GM18502 (cell line): ENCODE data around the gene ACOXL.

Experiments
- ATAC-seq: cut with Tn5 transposase; IDR thresholded peaks from one replicate; pipeline ENCODE4 v1.9.1; 2021; ENCODE audit warnings: mild to moderate bottlenecking; ENCODE audit not compliant: unreplicated experiment, poor library complexity

ACOXL gene

DNA sequence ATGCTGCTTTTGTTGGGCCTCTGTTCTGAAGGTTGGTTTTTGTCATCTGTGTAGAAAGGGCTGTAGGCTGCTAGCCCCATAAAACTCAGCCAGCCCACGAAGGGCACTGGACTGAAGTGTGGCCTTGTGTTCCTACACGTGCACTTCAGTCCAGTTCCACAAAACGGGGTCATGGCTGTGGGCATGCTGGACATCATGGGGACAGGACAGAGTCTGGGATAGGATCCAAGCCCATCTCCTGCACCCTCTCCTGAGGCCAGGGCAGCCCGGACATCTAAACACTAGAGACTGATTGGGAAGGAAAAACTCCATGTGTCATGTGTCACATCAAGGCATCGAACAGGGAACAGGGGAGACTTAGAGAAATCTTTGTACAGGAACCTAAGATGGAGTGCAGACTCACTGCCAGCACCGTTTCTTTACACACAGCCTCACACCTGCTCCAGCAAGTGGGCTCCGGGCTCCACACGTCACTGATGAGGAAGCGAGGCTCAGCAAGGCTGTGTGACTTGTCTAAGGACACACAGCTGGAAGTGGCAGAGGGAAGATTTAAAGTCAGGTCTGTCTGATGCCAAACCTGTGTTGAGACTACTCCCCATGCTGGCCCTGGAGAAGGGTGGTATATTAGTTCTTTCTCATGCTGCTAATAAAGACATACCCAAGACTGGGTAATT lies 313.5 kb downstream of the ACOXL start:
- no peak for ATAC-seq

DNA sequence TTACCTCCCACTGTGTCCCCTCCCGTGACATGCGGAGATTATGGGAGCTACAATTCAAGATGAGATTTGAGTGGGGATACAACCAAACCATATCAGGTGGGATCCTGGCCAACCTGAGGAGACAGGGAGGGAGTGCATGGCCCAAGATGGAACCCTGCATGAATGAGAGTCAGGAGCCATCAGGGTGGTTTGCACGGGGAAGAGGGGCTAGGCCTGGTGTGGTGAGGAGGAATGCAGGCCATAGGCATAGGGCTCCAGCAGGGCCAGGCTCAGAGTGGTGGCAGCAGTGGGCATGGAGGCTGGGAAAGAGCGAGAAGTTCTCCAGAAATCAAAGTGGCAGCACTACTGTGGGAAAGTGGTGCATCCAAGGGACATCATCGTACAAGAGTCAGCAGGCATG lies 314.3 kb downstream of the ACOXL start:
- ATAC-seq: no peak

DNA sequence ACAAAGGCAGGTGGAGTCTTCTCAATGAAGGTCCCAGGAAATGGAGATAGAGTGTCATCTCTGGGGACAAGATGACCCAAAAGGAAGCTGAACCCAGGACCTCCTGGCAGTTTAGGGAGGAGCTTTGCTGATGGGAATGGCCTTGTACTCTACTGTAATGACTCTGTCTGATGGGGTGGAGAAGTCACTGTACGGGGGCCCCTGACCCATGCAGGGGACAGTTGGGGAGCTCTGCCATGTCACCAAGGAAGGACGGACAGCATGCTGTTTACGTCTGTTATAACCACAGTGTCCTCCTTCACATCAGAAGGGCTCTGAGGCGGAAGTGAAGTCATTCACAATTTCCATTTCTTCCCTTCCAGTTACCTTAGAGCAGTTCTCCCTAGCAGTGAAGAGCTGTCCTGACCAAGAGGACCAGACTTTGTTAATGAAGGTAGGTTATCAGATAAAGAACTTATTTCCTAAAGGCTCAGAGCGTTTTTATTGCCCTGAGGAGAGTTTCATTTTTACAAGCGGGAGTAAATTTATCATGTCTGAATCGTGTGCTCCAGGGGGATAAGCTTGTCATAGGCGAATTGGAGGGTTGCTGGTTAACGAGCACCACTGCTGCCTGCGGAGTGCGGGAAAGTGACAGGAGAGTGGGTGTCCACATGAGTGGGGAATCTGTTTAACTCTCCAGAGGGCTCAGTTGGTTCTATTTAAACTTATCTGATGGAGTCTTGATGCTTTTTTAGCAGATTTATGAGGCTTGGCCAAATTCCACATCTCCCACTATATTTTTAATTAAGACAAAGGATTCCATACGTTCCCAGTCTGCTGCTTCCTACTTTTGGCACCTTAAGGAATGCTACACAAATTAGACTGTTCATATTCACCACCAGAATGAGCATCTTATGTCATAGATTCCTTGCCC lies 316.7 kb downstream of the ACOXL start:
- ATAC-seq: no peak

DNA sequence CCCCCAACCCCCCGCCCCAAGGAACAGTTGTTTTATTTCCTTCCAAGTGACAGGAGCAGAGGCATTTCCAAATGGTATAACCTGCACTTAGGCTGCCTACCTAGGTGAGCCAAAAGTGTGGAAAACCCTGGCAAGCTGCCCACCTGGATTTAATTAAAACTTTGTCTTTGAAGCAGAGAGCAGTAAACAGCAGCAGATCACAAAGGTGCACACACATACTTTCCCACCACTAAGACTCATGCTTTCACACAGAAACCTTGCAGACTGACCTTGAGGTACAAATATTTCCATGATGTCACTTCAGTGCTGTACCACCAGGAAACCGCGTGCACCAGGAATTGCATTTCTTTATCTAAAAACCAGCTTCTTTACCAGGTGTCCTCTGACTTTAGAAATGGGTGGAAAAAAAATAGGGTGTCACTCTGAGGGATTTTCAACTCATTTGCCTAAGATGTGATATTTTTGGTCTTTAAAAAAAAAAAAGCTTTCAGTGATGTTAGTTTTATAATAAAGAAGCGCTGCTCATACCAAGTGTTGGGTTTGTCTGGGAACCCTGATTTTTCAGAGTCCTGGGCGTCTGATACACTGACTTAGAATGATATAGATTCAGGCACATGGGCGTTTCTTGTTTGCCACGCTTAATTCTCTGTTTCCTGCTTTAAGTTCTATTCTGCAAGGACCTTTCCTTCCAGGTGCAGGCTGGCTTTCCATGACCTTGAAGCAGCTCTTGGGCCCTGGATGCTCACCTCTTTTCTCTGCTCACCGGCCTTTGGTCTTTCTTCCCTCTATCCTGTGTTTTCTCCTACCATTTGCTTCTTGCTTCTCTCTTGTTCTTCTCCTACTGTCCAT lies 317.6 kb downstream of the ACOXL start:
- no peak for ATAC-seq

DNA sequence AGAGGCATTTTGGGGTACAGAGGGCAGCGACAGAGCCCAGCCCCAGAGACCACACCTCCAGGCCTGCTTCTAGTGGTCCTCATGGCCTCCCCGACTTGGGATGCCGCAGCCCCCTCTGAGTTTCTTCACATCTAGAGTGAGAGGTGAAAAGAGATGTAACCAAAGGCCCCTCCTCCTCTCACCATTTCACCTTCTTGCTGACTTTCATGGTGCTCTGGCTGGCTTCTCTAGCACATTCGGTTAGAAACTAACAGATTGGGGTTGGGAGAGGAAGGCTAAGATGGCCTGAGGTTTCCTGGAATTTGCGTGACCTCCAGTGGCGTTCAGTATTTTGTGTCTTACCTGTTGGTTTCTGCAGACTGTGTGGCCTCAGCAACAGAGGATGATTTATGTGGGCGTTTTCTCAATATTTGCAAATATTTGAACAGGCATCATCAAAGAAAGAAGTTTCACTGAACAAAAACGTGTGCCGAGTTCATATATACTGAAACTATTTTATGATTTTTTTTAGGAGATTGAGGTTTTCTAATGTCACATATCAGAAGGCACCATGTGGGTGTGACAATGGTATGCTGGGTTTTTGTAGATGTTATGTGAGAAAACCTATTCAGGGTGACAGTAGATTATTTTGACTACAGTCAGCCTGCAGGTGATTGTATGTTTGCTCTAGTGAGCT lies 318.5 kb downstream of the ACOXL start:
- ATAC-seq: no peak

DNA sequence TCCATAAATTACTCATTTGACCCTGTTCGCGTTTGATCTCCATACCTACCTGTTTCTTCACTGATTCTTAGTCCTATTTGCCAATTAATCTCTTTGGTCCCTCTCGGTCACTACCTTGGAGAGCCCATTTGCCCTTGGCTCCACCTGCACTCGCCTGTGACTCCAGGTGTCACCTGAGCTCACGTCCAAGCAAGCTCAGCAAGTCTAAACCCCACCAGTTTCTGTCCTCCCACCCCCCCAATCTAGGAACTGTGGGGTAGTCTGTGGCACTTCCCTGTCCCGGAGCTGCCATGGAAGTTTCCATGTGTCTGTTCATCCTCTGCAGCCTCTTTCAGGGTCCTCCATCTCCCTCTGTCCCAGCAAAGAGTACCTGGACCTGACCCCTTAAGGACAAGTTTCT lies 320.2 kb downstream of the ACOXL start:
- no peak for ATAC-seq

DNA sequence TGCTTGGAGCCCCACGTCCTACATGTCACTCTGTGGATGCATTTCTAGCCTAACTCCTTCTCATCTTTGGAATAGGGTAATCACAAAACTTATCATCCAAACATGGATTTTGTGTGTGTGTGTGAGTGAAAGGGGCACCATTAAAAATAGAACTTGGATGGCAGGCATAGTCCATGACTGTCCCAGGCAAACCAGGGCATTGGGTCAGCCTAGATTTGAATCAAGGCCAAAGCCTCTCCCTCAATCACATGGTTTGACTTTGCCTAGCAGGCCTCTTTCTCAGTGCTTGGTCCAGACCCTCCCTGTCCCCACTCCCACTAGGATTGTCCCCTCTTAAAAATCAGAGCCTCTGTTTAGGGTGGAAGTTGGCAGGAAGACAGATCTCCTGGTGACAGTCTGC lies 320.9 kb downstream of the ACOXL start:
- ATAC-seq: no peak

DNA sequence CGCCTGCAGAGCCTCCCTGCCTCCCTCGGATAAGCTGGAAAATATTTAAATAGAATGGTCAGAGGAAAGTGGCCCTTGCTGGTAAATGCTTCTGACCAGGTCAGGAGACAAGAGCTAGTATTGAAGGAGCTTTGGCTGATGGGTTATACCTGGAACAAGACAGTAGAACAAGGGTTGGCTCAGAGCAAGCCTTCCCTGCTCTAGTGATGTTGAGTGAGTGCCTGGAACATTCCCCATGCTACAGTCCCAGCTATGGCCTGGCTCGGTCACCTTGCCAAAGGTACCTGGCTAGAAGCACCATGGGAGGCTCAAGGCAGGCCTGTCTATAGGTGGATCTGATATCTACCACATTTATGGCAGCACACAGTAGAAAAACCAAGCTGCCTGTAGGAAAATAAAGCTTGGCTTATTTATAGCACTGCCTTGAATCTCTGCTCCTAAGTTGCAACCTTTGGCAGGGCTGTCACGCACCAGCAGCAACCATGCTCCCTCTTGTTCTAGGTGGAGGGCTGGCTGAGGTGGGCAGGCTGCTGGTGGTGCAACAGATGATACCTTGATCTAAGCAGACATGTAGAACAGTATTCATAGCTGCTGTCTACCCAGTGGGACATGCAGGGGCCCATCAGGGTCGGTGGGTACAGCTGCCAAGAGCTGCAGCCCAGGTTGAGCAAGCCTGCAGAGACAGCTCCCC lies 321.6 kb downstream of the ACOXL start:
- ATAC-seq: no peak

DNA sequence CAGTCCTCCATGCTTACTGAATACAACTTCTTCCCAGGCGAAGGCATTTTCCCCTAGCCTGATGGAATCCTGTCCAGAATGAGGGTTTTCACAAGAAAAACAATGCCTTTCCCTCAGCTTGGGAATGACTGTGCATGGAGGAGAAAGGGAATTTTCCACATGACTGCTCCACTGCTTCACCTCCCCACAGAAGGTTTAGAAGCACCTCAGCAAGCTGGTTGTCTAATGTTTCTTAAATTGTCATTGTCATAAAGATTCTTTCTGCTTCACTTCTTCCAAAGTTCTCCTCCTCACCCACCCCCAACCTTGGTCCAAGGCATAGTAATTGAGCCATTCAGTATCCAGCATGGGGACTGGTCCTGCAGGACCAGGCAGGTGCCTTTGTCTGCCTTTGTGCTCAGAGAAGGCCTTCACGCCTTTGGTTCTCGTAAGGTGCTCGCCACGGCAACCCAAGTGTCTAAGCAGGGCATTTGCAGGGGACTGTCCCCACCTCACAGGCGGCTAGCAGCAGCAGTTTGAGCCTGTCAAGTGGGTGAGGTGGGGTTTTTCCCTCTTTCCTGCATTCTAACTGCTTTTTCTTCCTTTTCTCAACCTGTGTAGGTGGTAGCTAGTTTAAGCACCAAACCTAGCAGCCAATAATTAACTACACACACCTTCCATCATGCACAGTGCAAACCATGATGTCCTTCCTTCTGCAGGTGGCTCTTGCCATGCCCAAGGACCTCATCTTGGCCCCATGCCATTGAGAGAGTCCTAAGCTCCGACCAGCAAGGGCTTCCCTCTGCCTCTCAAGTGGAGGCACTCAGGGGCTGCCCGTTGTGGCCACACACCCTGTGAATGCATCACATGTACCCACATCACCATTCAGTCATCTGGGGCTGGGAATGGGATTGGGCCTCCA lies 322.7 kb downstream of the ACOXL start:
- ATAC-seq: peak; percentile 59

DNA sequence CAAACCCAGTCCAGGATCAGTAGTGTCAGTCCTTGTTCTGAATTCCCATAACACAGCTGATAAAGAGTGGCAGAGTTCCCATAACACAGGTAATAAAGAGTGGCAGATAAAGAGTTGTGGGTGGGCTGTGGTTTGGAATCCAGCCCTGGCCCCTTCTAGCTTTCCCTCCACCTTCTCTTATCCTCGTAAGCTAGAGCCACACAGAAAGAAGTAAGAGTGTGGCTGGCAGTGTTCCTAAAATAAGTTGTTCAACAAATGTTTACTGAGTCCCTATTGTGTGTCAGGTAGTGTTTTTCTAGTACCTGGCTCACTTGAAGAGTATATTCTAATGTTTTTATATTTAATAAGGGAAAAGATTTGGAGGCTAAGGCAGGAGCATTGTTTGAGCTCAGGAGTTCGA lies 323.4 kb downstream of the ACOXL start:
- no peak for ATAC-seq

DNA sequence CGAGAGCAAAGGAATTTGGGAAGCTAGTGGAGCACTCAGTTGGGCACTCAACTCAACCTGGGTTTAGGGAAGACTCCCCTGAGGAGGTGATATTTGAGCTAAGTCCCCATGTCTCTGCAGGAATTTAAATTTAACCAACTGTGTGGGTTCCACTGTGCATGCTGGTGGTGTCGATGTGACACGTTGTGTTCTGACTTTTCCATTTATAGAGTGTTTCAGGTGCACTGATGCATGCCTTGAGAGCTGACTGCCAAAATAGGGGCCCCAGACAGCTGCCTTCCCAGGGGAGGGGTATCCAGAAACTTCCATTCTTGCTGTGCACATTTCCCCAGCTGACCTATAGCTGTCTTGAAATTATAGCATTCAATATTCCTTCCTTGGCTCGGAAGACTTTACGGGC lies 324.7 kb downstream of the ACOXL start:
- ATAC-seq: no peak

DNA sequence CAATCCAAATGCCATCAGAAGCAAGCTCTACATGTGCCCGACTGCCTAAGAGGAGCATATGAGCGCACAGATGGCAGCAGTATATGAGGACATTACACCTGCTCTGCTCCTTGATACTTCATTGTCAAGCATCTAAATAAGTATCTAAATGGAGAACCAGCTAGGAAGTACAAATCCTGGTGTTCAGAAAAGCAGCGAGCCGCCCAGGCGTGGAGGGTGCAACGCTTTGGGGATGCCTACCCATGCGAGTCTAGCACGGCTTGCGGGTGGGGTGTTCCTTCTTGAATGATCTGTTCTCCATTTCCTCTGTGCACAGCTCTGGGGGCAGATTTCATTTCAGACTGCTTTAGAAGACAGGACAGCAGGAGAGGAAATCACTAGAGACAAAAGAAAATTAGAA lies 325.3 kb downstream of the ACOXL start:
- ATAC-seq: no peak

DNA sequence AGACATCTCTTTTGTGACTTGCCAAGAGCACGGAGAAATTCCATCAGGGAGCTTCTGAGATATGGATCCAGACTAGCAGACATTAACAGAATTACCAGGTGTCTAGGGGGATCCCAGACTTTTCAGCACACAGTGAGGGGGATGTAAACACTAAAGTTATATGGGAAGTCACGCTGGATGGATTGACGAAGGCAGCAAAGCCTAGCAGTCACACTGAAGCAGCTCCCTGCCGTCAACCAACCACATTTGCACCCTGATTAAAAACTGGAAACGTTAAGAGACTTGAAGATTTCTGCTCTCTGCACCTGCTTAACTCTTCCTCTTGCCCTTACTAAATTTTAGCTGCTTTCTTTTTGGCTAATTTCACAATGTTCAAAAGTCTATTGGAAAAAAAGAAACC lies 325.9 kb downstream of the ACOXL start:
- ATAC-seq: no peak

DNA sequence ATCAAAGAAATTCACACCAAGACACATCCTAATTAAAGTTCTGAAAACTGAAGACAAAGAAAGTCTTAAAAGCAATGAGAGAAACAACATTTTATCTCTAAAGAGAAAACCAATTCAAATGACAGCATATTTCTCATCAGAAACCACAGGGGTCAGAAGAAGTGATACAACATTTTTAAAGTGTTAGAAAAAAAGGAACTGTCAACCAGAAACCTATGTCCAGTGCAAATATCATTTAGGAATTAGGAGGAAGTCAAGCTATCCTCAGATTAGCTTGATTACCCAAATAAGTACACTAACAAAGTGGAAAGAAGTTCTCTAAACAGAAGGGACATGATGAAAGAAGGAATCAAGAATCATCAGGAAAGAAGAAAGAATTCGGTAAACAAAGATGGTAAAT lies 328.8 kb downstream of the ACOXL start:
- ATAC-seq: no peak

DNA sequence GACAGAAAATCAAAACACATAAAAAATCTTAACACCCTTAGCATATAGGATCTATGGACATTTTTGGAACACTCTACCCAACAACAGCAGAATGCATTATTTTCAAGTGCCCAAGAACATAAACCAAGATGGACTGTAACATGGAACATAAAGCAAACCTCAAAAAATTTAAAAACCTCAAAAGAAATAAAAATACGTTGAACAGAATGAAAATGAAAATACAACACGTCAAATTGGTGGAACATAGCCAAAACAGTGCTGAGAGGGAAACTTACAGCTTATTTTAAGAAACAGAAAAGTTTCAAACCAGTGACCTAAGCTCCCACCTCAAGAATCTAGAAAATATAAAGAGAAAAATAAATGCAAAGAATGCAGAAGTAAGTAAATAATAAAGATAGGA lies 330.0 kb downstream of the ACOXL start:
- no peak for ATAC-seq

DNA sequence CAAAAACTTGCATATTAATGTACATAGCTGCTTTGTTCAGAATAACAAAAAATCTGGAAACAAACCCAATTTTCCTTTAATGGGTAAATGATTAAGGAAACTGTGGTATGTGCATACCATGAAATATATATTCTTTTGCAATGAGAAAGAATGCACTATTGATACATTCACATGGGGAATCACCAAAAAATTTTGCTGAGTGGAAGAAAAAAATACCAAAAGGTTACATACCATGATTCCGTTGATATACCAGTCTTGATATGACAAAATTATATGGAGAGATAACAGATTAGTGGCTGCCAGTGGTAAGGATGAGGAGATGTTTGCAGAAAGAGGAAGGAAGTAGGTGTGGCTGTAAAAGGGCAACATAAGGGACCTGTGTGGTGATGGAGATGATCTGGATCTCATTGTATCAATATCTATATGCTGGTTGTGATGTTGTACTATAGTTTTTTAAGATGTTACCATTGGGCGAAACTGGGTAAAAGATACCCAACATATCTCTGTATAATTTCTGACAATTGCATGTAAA lies 333.8 kb downstream of the ACOXL start:
- ATAC-seq: no peak

DNA sequence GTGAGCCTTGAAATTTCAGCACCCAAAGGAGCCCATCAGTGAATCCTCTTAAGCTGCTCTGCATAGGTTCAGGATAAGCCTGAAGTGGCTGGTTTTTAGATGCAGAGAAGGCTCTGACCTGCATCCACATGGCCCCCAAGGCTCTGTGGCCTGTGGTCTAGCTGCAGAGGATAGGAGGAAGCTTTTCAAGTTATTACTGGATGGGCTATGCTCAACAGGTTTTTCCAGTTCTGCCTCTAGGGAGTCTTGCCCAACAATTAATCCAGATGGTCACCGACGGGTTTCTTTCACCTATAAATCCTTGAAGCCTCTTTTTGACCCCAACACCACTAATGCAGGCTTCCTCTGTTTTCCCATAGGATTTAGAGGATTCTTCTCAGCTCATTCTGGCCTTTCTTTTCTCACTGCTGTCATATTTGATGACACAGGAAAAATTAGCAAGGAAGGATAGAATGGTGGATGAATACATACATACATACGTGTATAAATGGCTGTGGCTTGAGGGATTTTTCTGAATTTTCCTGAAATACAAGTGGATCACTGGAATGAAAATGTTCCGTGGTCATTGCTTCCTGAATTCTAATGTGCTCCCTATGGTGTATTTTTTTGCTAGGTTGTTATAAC lies 336.2 kb downstream of the ACOXL start:
- no peak for ATAC-seq

DNA sequence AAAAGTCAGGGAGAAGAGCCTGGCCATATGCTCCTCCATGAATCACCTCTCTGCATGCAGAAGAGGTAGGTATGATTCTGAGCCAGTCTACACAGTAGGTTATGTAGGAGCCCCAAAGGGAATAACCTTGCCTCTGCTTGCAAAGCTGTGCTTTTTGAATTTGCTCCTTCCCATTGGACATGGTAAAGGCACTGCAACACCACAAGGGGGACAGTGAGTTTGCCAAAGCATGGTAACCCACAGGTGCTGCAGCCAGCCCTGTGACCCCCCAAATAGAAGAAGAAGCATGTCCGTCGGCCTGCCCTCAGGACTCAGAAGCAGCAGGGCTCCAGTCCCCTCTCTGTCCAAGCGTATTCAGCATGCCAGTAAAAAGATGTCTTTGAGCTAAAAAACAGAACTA lies 337.3 kb downstream of the ACOXL start:
- no peak for ATAC-seq
